ENCODE data around the gene GNAS.

GNAS gene

DNA sequence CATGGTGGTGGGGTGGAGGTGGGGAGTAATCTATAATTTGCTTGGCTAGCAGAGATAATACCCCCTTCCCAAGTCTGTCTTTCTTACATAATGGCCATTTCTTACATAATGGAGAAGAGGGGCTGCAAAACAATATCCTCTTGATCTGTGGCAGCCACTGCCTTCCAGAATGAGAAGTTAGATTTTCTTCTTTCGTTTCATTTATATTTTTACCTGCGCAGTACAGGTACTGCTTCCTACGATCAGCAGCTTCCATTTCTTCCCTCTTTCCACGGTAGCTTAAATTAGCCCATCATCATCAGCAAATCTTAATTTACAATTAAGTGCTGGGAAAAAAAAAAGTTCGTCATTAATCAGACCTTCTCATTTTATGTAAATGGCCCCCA lies 30.2 kb downstream of the GNAS start:
- DNase-seq, result no peak

DNA sequence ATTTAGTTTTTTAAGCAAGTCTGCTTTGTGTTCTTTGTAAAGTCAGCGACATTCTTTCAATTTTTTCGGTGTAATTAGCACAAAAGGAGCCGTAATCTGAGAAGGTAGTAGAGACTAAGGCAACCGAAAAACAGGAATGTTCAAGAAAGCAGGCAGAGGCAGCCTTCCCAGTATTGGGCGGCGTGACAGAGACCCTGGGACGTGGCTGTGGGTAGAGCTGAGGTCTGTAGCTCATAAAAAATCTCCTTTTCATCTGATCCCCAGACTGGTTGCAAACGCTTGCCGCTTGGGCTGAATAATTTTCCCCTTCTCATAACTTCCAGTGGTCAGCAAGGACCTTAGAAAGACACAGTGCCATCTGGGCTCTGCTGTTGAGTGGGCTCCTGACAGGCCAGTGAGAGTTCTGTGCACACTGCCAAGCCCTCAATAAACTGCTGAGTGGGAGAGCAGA lies 30.8 kb downstream of the GNAS start:
- no peak for DNase-seq

- DNase-seq, result no peak
These were observed 32.5 kb downstream of the GNAS start for GRCh38 chr20:58884966-58885365.

- no peak for DNase-seq
These were observed 34.0 kb downstream of the GNAS start for GRCh38 chr20:58886546-58886945.

GRCh38 chr20:58888103-58888502 lies 35.6 kb downstream of the GNAS start:
- no peak for DNase-seq

DNA sequence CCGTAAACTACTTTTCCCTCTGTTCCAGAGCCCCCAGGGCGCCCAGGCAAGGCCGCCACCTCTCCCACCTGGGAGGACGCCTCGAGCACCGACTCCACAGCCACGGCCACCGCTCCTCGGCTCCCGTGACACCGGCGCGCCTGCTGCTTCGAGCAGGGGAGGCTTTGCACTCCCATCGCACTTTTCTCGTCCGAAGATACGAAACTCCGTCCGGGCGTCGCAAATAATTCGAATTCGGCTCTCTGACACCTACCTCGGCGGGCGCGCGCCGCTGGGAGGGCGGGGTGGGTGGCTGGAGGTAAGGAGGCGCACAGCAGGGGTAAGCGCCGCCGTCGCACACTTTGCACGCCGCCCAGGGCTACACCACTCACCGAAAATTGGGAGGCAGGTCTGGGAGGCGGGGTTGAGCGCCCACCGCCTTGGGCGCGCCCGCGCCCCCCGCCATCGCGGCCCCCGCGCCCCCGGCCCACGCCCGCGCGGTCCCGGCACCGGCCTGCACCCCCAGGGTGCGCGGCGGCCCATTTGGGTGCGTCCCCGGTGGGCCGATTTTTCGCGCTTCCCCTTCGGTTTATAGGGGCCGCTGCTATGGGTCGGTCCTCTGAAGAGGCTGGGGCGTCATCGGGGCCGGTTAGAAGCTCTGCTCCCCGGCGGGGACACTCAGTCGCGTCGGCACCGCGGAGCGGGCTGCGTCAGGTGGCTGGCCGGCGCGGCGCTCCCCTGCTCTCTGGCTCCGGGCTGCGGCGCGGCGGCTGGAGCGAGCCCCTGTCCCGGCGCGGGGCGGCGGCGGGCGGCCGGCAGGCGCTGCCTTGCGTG lies 36.2 kb downstream of the GNAS start:
- DNase-seq, result peak; percentile 46 to 62

DNA sequence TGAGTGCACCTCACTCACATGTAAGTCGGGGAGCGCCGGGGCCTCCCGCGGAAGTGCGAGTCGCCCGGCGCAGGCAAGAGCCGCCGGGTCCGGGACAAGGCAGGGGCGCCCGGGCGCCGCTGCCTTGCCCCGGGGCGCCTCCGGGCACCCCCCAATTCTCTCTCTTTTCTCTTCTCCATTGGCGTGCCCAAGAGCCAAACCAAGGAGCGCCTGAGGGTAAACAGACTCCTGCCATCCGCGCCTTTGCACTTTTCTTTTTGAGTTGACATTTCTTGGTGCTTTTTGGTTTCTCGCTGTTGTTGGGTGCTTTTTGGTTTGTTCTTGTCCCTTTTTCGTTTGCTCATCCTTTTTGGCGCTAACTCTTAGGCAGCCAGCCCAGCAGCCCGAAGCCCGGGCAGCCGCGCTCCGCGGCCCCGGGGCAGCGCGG lies 36.8 kb downstream of the GNAS start:
- DNase-seq, result no peak

DNA sequence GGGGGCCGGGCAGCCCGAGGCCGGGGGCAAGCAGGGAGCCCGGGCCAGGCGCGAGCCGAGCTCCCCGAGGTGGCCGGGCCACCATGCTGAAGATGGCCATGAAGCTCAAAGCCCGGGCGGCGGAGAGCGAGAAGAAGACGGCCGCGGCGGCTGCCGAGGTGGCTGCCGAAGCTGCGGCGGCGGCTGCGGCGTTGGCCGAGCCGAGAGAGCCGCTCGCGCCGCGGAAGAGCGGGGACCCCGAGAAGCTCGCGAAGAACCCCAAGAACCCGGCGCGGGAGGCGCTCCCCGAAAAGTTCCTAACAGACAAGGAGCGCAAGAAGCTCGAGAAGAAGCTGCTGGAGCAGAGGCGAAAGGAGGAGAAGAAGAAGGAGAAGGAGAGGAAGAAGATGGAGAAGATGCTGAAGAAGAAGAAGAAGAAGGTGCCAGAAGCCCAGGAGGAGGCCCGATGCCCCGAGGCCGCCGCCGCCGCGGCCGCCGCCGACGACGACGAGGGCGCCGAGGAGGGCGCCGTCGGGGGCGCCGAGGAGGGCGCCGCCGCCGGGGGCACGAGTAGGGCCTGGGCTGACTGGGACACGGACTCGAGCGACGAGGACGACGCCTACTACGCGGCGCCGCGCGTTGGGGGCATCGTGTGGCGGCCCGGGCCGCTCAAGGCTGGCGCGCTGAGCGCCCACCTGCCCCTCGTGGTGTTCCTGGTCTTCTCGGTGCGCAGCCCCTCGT lies 37.4 kb downstream of the GNAS start:
- DNase-seq, result no peak

DNA sequence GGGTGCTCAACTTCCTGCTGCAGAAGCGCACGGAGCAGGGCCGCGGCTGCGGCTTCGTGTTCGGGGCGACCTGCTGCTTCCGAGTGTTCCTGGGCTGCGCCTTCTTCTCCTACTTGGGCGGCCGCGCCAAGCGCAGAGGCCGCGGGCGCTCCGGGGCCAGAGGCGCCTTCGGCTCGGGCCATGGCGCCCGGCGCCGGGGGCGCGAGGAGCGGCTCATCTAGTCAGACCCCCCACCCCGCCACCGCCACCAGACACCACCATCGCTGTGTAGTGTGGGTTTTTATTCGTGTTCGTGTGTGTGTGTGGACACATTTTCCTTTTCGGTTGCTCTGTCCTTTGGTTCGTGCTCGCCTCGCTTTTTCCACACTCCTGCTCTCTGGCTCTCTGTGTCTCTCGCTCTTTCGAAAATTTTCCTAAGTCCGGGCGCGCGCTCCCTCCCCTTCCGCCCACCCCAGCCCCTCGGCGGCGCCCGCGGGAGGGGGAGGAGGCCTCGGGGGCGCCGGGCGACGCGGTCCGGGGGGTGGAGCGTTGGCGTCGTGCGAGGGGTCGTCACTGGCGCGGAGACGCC lies 38.1 kb downstream of the GNAS start:
- peak; percentile 61 to 69 for DNase-seq

GRCh38 chr20:58891086-58891717 lies 38.7 kb downstream of the GNAS start:
- DNase-seq, result peak; percentile 49 to 69

GRCh38 chr20:58891718-58892140 lies 39.2 kb downstream of the GNAS start:
- DNase-seq, result no peak

- peak; percentile 57 to 62 for DNase-seq
These were observed 39.8 kb downstream of the GNAS start for GRCh38 chr20:58892141-58892931.

DNA sequence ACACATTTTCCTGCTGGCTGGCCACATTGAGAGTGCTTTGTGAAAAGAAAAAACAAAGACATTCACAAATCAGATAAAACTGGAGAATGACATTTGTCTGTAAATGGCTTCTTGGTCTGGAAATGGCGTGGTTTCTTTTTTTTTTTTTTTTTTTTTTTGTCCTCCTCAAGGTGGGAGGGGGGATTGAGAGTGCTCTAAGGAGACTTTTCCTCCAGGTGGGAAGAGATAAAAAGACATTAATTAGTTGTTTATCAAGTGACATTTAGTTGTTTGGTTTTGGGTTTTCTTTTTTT lies 40.4 kb downstream of the GNAS start:
- DNase-seq, result no peak

- no peak for DNase-seq
These were observed 41.0 kb downstream of the GNAS start for GRCh38 chr20:58893355-58894120.

DNA sequence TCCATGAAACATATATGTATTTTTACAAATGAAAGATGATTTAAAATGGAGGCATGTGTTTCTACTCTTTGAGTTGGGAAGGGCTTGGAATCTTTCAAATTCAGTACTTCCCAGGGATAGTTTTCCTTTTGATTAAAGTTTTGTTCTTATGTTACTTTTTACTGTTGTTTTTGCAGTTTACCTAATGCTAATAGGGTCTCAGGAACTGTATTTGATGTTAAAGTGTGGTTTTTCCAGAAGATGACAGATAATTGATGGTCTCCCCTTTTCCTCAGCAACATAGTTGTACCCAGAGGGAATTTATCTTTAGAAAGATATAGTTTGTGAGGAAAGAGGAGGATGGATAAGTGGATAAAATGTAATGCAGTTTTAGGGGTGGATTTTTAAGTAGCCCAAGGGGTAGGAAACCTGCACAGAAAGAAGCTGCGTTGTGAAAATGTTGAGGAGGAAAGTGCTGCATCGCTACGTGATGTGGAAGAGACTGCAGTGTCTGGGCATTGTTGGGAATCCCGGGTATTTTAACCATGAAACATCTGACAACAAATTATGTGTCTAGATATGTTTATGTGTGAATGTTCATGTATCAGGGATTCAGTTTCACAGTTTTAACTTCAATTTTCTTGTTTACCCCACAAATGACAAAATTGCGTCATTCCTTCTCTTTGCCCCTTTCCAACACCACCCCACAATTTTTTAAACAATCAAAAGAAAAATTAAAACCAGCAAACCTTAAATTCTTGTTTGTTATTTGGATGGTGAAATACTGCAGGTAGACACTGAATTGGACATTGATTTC lies 42.3 kb downstream of the GNAS start:
- DNase-seq, result no peak

DNA sequence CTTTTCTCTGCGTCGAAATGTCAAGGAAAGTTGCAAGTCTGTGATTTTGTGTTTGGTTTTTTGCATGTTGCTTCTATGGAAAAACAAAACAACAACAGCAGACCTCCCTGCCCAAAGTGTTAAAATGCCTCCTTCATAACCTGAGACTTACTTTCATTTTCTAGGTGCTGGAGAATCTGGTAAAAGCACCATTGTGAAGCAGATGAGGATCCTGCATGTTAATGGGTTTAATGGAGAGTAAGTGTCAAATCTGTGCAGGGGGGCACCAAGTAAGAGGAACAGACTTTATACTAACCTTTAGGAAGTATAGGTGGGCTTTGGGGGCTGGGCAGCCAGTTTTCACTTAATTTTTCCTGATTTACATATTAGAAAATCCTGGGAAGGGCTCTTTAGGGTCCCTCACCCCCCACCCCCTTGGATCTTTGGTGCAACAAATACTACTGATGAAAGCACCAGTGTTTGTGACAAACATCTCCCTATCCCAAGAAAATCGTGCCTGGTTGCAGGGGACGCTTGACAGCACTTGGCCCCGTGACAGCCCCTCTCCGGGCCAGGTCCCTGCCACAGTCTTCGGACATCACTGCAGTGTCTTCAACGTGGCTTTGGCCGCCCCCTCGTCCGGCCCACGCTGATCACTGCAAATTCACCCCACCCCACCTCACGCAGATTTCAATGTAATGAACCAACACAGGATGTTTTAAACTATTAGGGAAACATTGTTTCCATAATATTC lies 43.1 kb downstream of the GNAS start:
- DNase-seq, result no peak

DNA sequence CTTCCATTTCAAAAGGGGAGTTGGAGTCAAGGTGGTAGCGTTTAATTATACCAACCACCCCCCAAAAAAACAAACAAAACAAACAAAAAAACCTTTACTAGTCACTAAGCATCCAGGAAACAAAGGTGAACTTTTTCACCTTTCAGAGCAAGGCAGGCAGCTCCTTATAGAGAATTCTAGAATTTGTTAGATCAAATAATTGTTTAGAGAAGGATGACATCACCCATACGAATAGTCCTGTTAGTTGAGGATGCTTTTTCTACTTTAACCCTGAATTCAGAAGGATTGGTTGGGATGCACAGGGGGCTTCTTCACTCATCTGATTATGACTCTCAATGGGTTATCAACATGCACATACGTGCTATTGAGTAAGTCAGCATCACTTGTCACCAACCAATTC lies 44.3 kb downstream of the GNAS start:
- DNase-seq, result no peak

- DNase-seq, result no peak
These were observed 45.0 kb downstream of the GNAS start for GRCh38 chr20:58897488-58897887.

- no peak for DNase-seq
These were observed 46.3 kb downstream of the GNAS start for GRCh38 chr20:58898629-58899408.

GRCh38 chr20:58899512-58899911 lies 47.0 kb downstream of the GNAS start:
- no peak for DNase-seq
